Chondrocyte (in vitro differentiated cells): ENCODE data around the gene TRIM61. TPM values are rescaled to one million over a fixed set of nuclear protein-coding genes. Genes with fewer than 3 reads are reported as not detected.

Source experiments
- DNase-seq: peaks from one replicate; pipeline ENCODE4 v3.0.0; 2021; ENCODE audit warnings: mixed read lengths, low spot score
- H3K27ac Mint-ChIP-seq: one replicate; pipeline ENCODE4 v1.8.0; 2021; ENCODE audit warnings: mild to moderate bottlenecking, moderate library complexity, mixed read lengths; ENCODE audit not compliant: unreplicated experiment
- H3K27me3 Mint-ChIP-seq: 2 replicates; pipeline ENCODE4 v1.8.0; 2021; ENCODE audit warnings: low read depth, mixed read lengths
- H3K36me3 Mint-ChIP-seq: 2 replicates; pipeline ENCODE4 v1.8.0; 2021; ENCODE audit warnings: low read depth, mixed read lengths
- H3K4me1 Mint-ChIP-seq: 2 replicates; pipeline ENCODE4 v1.8.0; 2021; ENCODE audit warnings: low read depth, mild to moderate bottlenecking, mixed read lengths
- H3K4me3 Mint-ChIP-seq: one replicate; pipeline ENCODE4 v1.8.0; 2021; ENCODE audit warnings: mild to moderate bottlenecking, moderate library complexity, mixed read lengths; ENCODE audit not compliant: unreplicated experiment
- H3K9me3 Mint-ChIP-seq: 2 replicates; pipeline ENCODE4 v1.8.0; 2021; ENCODE audit warnings: low read depth, mixed read lengths
- total RNA-seq: library from RNA; stranded (reverse); gene quantifications from 3 replicates; pipeline ENCODE4 v1.2.1, GENCODE V29; 2021
- TF ChIP-seq, protein P1 (sequence below): fragments of 200-600 bp; sonication (generic); IDR thresholded peaks from 2 replicates; pipeline ENCODE4 v1.5.0; 2021; ENCODE audit warnings: antibody characterized with exemption, mild to moderate bottlenecking, moderate library complexity

TRIM61 gene
- total RNA-seq, 1 donor from 2014 or later: 0.20 TPM

DNA sequence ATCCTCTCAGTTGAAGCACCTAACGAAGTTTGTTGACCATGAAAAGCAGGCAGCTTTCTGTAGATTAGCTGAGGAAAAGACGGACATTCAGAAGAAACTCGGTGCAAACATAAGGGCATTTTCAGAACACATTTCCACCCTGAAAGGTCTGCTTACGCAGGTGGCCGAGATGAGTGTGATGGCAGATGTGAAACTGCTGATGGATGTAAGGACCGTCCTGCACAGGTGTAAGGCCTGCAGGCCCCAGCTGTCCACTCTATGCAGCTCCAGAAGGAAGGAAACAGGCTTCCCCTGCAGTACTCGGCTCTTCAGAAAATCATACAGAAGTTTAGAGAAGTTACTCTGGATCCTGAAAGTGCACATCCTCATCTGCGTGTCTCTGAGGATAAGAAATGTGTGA lies 33.5 kb upstream of the TRIM61 start:
- no peak for DNase-seq
- H3K27ac Mint-ChIP-seq: no peak overlapping the region

DNA sequence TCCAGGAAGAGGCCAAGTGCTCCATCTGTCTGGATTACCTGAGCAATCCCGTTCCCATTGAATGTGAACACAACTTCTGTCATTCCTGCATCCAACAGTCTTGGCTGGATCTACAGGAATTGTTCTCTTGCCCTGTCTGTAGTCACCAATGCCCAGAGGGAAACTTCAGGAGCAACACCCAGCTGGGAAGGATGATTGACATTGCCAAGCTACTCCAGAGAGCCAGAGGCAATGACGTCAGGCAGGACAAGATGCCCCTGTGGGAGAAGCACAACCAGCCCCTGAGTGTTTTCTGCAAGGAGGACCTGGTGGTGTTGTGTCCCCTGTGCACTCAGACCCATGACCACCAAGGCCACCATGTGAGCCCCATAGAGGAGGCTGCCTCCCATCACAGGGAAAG lies 33.0 kb upstream of the TRIM61 start:
- Mint-ChIP-seq H3K9me3 (no peaks in the 10 kb centered on the region), H3K27ac (no peak overlapping the region), H3K36me3 (no peaks in the 10 kb centered on the region), H3K27me3 (peaks cover 2% of the 10 kb centered on the region), H3K4me1 (no peaks in the 10 kb centered on the region), H3K4me3 (no peak overlapping the region)
- no peak for DNase-seq
- TF ChIP-seq, protein P1, sequence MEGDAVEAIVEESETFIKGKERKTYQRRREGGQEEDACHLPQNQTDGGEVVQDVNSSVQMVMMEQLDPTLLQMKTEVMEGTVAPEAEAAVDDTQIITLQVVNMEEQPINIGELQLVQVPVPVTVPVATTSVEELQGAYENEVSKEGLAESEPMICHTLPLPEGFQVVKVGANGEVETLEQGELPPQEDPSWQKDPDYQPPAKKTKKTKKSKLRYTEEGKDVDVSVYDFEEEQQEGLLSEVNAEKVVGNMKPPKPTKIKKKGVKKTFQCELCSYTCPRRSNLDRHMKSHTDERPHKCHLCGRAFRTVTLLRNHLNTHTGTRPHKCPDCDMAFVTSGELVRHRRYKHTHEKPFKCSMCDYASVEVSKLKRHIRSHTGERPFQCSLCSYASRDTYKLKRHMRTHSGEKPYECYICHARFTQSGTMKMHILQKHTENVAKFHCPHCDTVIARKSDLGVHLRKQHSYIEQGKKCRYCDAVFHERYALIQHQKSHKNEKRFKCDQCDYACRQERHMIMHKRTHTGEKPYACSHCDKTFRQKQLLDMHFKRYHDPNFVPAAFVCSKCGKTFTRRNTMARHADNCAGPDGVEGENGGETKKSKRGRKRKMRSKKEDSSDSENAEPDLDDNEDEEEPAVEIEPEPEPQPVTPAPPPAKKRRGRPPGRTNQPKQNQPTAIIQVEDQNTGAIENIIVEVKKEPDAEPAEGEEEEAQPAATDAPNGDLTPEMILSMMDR: no peak

More for the DNA sequence above, 33.5 kb upstream of the TRIM61 start:
- H3K27me3 Mint-ChIP-seq: peaks cover 2% of the 10 kb centered on the region
- H3K4me1 Mint-ChIP-seq: no peaks in the 10 kb centered on the region
- TF ChIP-seq, protein P1: no peak
- H3K4me3 Mint-ChIP-seq: no peak overlapping the region
- H3K36me3 Mint-ChIP-seq: no peaks in the 10 kb centered on the region
- no peaks in the 10 kb centered on the region for H3K9me3 Mint-ChIP-seq

DNA sequence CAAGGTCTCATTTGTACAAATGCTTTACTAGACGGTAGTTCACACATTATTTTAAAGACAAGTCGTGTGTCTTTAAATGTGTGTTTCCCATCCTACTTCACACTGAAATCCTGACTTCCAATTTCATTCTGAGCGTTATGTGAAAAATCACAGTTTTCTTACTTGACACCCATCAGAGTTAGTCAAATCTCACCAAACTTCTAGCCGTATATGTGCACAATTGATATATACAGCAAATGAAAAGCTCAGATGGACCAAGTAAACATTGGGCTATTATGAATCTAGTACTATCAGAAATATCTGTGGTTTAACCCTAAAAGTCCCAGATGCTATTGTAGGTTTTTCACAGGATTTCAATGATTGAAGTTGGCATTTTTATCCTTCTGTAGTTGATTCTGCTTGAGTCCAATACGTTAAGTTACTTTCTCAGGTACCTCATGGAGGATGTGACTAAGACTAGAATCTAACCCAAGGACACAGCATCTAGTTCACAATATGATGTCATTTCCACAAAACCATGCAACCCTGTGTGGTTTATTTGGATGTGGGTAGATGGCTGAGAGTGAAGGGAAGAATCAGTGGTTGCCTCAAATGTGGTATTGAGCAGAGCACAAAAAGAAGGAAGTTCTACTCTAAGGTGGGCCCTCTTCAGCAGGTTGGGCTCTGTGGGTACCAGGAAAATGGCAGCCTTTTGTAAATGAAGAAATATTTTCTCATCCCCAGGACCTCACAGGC lies 32.2 kb upstream of the TRIM61 start:
- TF ChIP-seq, protein P1: no peak
- H3K4me3 Mint-ChIP-seq: no peak overlapping the region

DNA sequence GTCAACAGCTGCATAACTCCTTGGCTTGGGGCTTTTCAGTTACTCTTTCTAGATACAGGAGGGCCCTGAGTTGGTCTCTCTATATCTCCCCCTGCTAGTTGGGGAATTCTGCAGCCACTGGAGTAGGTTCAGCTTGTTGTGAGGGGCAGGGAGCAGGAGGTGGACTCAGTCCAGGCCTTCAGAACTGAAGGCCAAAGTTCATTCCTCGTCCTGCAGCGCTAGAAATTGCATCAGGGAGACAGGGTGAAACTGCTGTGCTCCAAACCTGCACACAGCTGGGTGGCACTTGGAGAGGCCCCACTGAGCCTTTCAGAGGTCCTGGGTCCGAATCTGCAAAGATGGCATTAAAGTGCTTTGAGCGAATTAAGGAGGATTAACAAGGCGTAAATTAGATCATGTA lies 29.4 kb upstream of the TRIM61 start:
- H3K27ac Mint-ChIP-seq: no peak overlapping the region
- TF ChIP-seq, protein P1: no peak

More for the DNA sequence above, 32.2 kb upstream of the TRIM61 start:
- no peaks in the 10 kb centered on the region for H3K36me3 Mint-ChIP-seq
- H3K27me3 Mint-ChIP-seq: peaks cover 6% of the 10 kb centered on the region
- H3K9me3 Mint-ChIP-seq: no peaks in the 10 kb centered on the region
- no peak for DNase-seq
- no peak overlapping the region for H3K27ac Mint-ChIP-seq
- no peaks in the 10 kb centered on the region for H3K4me1 Mint-ChIP-seq

DNA sequence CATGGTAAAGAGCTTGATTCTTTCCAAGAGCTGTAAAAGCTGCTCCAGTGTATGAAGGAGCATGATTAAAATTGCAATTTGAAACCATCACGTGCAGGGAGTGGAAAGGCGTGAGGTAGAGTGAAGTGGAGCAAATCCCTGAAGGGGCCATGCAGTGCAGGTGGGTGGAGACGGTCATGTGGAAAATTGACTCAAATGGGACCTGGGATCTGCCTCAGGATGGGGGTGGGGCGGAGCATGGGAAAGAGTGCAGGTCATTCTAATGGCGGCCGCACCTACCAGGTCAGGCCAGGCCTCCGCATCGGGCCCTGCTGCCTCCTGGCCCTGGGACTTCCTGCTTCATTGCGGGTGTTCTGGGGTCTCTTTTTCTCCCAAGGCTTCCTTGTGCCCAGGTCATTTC lies 29.0 kb upstream of the TRIM61 start:
- TF ChIP-seq, protein P1: no peak
- no peaks in the 10 kb centered on the region for H3K4me1 Mint-ChIP-seq
- no peaks in the 10 kb centered on the region for H3K9me3 Mint-ChIP-seq
- no peak overlapping the region for H3K4me3 Mint-ChIP-seq
- H3K27ac Mint-ChIP-seq: no peak overlapping the region
- no peak for DNase-seq
- H3K36me3 Mint-ChIP-seq: no peaks in the 10 kb centered on the region
- H3K27me3 Mint-ChIP-seq: peaks cover 7% of the 10 kb centered on the region

More for the DNA sequence above, 29.4 kb upstream of the TRIM61 start:
- Mint-ChIP-seq H3K9me3 (no peaks in the 10 kb centered on the region), H3K27me3 (peaks cover 7% of the 10 kb centered on the region), H3K4me3 (no peak overlapping the region), H3K36me3 (no peaks in the 10 kb centered on the region), H3K4me1 (no peaks in the 10 kb centered on the region)
- no peak for DNase-seq
